Uterus (tissue), 2 donors: ENCODE results near the gene ACVR1C.

Experiments used
- POLR2A ChIP-seq, 2 donors: fragments of 450-650 bp; IDR thresholded peaks; one replicate each; pipeline ENCODE4 v1.6.1; 2016; ENCODE audit warnings: antibody characterized with exemption in 2 of 2, mild to moderate bottlenecking in 1 of 2, moderate library complexity in 1 of 2
- TF ChIP-seq, protein P1 (sequence below), 4 experiments: fragments of 200-600 bp in 2 of 4; fragments of 450-650 bp in 2 of 4; sonication (generic) in 2 of 4; IDR thresholded peaks; one replicate each; pipeline ENCODE4 v1.5.1; 2016 to 2019; ENCODE audit warnings: antibody characterized with exemption in 4 of 4, mild to moderate bottlenecking in 2 of 4, moderate library complexity in 1 of 4

DNA sequence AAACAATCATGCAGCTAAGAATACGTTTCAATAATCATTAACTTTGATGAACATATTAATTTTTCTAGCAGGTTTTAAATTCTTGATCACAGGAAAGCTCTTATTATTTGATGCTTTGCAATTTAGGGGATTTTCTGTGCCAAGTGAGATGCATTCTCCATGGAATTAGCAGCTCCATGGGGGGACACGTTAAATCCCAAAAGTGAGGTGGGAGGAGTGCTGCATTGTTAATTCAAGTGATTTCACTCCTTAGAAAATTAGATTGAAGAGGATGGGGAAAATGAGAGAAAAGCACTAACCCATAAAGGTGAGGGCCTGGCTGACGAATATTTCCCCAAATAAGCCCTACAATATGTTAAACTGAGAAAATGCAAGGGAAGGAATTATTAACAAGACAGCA, 69.2 kb downstream of the ACVR1C start:
- TF ChIP-seq, protein P1, sequence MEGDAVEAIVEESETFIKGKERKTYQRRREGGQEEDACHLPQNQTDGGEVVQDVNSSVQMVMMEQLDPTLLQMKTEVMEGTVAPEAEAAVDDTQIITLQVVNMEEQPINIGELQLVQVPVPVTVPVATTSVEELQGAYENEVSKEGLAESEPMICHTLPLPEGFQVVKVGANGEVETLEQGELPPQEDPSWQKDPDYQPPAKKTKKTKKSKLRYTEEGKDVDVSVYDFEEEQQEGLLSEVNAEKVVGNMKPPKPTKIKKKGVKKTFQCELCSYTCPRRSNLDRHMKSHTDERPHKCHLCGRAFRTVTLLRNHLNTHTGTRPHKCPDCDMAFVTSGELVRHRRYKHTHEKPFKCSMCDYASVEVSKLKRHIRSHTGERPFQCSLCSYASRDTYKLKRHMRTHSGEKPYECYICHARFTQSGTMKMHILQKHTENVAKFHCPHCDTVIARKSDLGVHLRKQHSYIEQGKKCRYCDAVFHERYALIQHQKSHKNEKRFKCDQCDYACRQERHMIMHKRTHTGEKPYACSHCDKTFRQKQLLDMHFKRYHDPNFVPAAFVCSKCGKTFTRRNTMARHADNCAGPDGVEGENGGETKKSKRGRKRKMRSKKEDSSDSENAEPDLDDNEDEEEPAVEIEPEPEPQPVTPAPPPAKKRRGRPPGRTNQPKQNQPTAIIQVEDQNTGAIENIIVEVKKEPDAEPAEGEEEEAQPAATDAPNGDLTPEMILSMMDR (IDR thresholded peaks at IDR 0.05) = no peak
- no peak for TF ChIP-seq POLR2A (IDR thresholded peaks at IDR 0.05)
